ENCODE data around the gene NME5. TPM values are rescaled to one million over a fixed set of nuclear protein-coding genes. Genes with fewer than 3 reads are reported as not detected.

Gene NME5, protein sequence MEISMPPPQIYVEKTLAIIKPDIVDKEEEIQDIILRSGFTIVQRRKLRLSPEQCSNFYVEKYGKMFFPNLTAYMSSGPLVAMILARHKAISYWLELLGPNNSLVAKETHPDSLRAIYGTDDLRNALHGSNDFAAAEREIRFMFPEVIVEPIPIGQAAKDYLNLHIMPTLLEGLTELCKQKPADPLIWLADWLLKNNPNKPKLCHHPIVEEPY
- 1.7 and 3.4 TPM in 2 replicates for total RNA-seq

GRCh38 chr5:138138949-138139780 is at the start of gene NME5:
TSS of gene NME5 (minus strand) at chr5:138139428. CDS start at chr5:138138780, 648 bp downstream.

GRCh38 chr5:138178516-138179276 is 39.5 kb upstream of the NME5 start, which contains the start of the genes BRD8 and KIF20A:
TSS of gene BRD8 (minus strand) at chr5:138178630. CDS start at chr5:138178614, 16 bp downstream.
TSS of gene KIF20A (plus strand) at chr5:138179112. CDS start at chr5:138179681, 569 bp downstream.

GRCh38 chr5:138083702-138084101 is 55.5 kb downstream of the NME5 start, which contains the start of gene WNT8A:
TSS of gene WNT8A (plus strand) at chr5:138084033. CDS start at chr5:138084128, 95 bp downstream.

Other genes with a start within 250 kb of the NME5 start
- gene PKD2L2, start 250.0 kb downstream of the NME5 start, total RNA-seq = under 0.01 TPM in 1 of 2 replicates, not detected in the other
- gene FAM13B, start 106.3 kb downstream of the NME5 start, total RNA-seq = 26.9 and 28.2 TPM in 2 replicates
- not detected in 2 replicates for gene WNT8A, start 55.4 kb downstream of the NME5 start, total RNA-seq
- gene BRD8, start 39.2 kb upstream of the NME5 start, total RNA-seq = 35.9 and 60.5 TPM in 2 replicates
- gene KIF20A, start 39.7 kb upstream of the NME5 start, total RNA-seq = 31.1 and 126 TPM in 2 replicates
- gene CDC23, start 73.9 kb upstream of the NME5 start, total RNA-seq = 24.7 and 25.5 TPM in 2 replicates
- not detected in 2 replicates for gene GFRA3, start 135.2 kb upstream of the NME5 start, total RNA-seq
- 3.4 and 22.4 TPM in 2 replicates for gene CDC25C, start 192.4 kb upstream of the NME5 start, total RNA-seq
- 24.0 and 26.9 TPM in 2 replicates for gene FAM53C, start 198.8 kb upstream of the NME5 start, total RNA-seq
- gene KDM3B, start 213.3 kb upstream of the NME5 start, total RNA-seq = 39.5 and 44.4 TPM in 2 replicates

Data from uterine smooth muscle cell (primary cell).